ENCODE results near the gene UBE2H. TPM values are rescaled to one million over a fixed set of nuclear protein-coding genes. Genes with fewer than 3 reads are reported as not detected.
A peak's percentile ranks its signal among the peaks of the same experiment; 100 is the strongest.

The UBE2H gene
- polyA plus RNA-seq, 1 of the 3 experiments (the other 2 are of a cell fraction): 129 TPM

DNA sequence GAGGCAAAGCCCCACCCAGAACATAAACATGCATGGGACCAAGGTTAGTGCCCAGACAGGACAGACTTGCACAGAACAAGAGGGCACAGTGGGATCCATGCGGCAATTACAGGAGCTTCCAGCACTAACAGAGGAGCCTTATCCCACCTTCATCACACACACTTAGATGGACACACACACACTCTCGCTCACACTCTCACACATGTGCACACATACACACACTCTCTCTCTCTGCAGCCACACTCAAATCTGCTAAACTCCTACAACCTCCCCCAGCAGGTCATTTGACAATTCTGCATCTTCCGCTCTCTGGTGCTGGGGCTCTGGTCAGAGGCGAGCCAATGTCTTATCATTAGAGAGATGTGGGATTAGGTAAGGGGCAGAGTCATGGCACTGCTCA, 120.5 kb downstream of the UBE2H start:
- no peaks in the 10 kb centered on the region for H3K9me2 ChIP-seq
- peak; percentile 41 for DNase-seq
- no peaks in the 10 kb centered on the region for H3K27me3 ChIP-seq (ENCODE audit: insufficient read depth)
- H3K4me2 ChIP-seq: 0 out of 2 replicates have a peak overlapping the region, but pooled peaks have one; percentile 2
- H3K79me2 ChIP-seq (ENCODE audit: insufficient read depth): peaks cover 9% of the 10 kb centered on the region; the same call in 1 of the 2 replicates
- 0 out of 2 replicates have a peak overlapping the region, but pooled peaks have one; percentile 38 for H3K9ac ChIP-seq
- 95% methylated on average over 4 of the region's 4 CpGs for WGBS (ENCODE audit: low lambda C conversion rate)
- H2AFZ ChIP-seq (ENCODE audit: low read depth): no peak overlapping the region
- H3K4me3 ChIP-seq (ENCODE audit: low read depth in 2 of 2, low read length in 1 of 2): no peak overlapping the region
- POLR2A ChIA-PET: no interaction called here
- H3K4me1 ChIP-seq (ENCODE audit: control insufficient read depth in 1 of 2, insufficient read depth in 2 of 2, low read depth in 1 of 2, low read length in 1 of 2): peaks cover 41 to 48% of the 10 kb centered on the region in 2 experiments
- peak overlapping the region; percentile 88 to 90 for H3K27ac ChIP-seq (ENCODE audit: low read depth in 2 of 2, low read length in 1 of 2)
- no peaks in the 10 kb centered on the region for H3K9me3 ChIP-seq
- H4K20me1 ChIP-seq (ENCODE audit: insufficient read depth): no peaks in the 10 kb centered on the region
- CTCF ChIA-PET: interaction anchor here (0.6 kb wide), 1 partner anchor 168 kb away, joined by 3 read pairs; no protein-coding TSS in a partner anchor
- peaks cover 47 to 53% of the 10 kb centered on the region in 2 experiments for H3K36me3 ChIP-seq (replicated peaks in 1 of 2; ENCODE audit: control insufficient read depth in 1 of 2, insufficient read depth in 2 of 2, low read length in 1 of 2)
- peaks cover 49% of the 10 kb centered on the region for H3F3A ChIP-seq (replicated peaks; ENCODE audit: insufficient read depth)
- TF ChIP-seq RCOR1 (IDR thresholded peaks at IDR 0.05; ENCODE audit: low read length) (no peak), GATA2 (CRISPR knock-in tag; IDR thresholded peaks at IDR 0.05) (peak; percentile 20; the same call in 1 of the 2 replicates)

DNA sequence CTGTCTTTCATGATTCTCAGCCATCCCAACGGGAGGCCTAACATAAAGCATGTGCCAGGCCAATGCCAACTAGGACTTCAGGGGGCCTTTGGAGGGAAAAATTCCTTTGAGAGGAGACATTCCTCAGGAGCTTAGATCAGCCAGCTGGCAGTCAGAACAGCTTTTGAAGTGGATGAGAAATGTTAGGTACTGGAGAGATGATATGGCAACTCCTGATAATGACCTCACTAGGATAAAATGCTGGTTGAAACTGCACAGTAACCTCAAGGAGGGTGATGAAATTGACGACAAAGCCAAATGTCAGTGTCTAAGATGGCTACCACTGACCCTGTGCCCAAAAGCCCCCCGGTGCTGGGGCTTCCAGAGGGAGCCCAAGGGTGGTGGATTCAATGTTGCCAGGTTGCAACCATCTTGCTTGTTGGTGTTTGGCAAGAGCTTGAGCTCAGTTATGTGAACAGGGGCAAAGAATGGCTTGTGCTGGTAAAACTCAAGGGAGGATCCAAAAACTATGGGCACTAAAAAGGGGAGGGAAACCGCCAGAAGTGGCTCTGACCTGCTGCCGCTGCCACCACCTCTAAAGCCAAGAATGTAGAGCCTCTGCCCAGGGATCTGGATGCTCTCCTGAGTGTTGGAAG, 121.2 kb downstream of the UBE2H start:
- H3K4me2 ChIP-seq: peak overlapping the region; percentile 2; the same call in 1 of the 2 replicates
- H2AFZ ChIP-seq (ENCODE audit: low read depth): no peak overlapping the region
- H3F3A ChIP-seq (replicated peaks; ENCODE audit: insufficient read depth): peaks cover 55% of the 10 kb centered on the region
- H3K4me3 ChIP-seq (ENCODE audit: low read depth in 2 of 2, low read length in 1 of 2): no peak overlapping the region
- H4K20me1 ChIP-seq (ENCODE audit: insufficient read depth): no peaks in the 10 kb centered on the region
- DNase-seq: no peak
- WGBS (ENCODE audit: low lambda C conversion rate): 38% methylated on average over 4 of the region's 5 CpGs
- peak overlapping the region; percentile 38; the same call in 1 of the 2 replicates for H3K9ac ChIP-seq
- POLR2A ChIA-PET: no interaction called here
- H3K27ac ChIP-seq (ENCODE audit: low read depth in 2 of 2, low read length in 1 of 2): peak overlapping the region; percentile 88 to 90
- no peaks in the 10 kb centered on the region for H3K9me3 ChIP-seq
- H3K27me3 ChIP-seq (ENCODE audit: insufficient read depth): no peaks in the 10 kb centered on the region
- peaks cover 9% of the 10 kb centered on the region; the same call in 1 of the 2 replicates for H3K79me2 ChIP-seq (ENCODE audit: insufficient read depth)
- H3K36me3 ChIP-seq (replicated peaks in 1 of 2; ENCODE audit: control insufficient read depth in 1 of 2, insufficient read depth in 2 of 2, low read length in 1 of 2): peaks cover 43 to 48% of the 10 kb centered on the region in 2 experiments
- peaks cover 41 to 44% of the 10 kb centered on the region in 2 experiments for H3K4me1 ChIP-seq (ENCODE audit: control insufficient read depth in 1 of 2, insufficient read depth in 2 of 2, low read depth in 1 of 2, low read length in 1 of 2)
- CTCF ChIA-PET: interaction anchor here (0.6 to 9.3 kb wide), 5 partner anchors 20 to 613 kb away, joined by 3 to 187 read pairs (median 4); no protein-coding TSS in a partner anchor
- no peaks in the 10 kb centered on the region for H3K9me2 ChIP-seq
- TF ChIP-seq POLR2AphosphoS5 (IDR thresholded peaks at IDR 0.05; ENCODE audit: low read depth, low read length) (peak; percentile 89), SIN3A (IDR thresholded peaks at IDR 0.05; ENCODE audit: borderline replicate concordance, low read depth, low read length) (peak; percentile 86; the same call in 1 of the 2 replicates), MEF2A (IDR thresholded peaks at IDR 0.05; ENCODE audit: borderline replicate concordance, low read depth) (peak; percentile 87; the same call in 1 of the 2 replicates), EP300 (IDR thresholded peaks at IDR 0.05; ENCODE audit: borderline replicate concordance in 1 of 2, low read depth in 1 of 2, low read length in 1 of 2) (peak; percentile 6 to 100; a peak in 3 of 4 replicates), RFX5 (IDR thresholded peaks at IDR 0.05; ENCODE audit: low read length) (no peak), SMC3 (IDR thresholded peaks at IDR 0.05; ENCODE audit: low read depth, low read length) (no peak), CHD2 (IDR thresholded peaks at IDR 0.05; ENCODE audit: low read length, partially characterized antibody) (no peak), ELF1 (IDR thresholded peaks at IDR 0.05) (peak; percentile 33; the same call in 1 of the 2 replicates), FOXM1 (IDR thresholded peaks at IDR 0.05; ENCODE audit: low read depth) (peak; percentile 95), RXRA (IDR thresholded peaks at IDR 0.05; ENCODE audit: borderline replicate concordance, low read depth) (peak; percentile 93; the same call in 1 of the 2 replicates)
- TF ChIP-seq, protein P1, sequence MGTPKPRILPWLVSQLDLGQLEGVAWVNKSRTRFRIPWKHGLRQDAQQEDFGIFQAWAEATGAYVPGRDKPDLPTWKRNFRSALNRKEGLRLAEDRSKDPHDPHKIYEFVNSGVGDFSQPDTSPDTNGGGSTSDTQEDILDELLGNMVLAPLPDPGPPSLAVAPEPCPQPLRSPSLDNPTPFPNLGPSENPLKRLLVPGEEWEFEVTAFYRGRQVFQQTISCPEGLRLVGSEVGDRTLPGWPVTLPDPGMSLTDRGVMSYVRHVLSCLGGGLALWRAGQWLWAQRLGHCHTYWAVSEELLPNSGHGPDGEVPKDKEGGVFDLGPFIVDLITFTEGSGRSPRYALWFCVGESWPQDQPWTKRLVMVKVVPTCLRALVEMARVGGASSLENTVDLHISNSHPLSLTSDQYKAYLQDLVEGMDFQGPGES (IDR thresholded peaks at IDR 0.05; ENCODE audit: low read depth, low read length): no peak
- TF ChIP-seq, protein P2, sequence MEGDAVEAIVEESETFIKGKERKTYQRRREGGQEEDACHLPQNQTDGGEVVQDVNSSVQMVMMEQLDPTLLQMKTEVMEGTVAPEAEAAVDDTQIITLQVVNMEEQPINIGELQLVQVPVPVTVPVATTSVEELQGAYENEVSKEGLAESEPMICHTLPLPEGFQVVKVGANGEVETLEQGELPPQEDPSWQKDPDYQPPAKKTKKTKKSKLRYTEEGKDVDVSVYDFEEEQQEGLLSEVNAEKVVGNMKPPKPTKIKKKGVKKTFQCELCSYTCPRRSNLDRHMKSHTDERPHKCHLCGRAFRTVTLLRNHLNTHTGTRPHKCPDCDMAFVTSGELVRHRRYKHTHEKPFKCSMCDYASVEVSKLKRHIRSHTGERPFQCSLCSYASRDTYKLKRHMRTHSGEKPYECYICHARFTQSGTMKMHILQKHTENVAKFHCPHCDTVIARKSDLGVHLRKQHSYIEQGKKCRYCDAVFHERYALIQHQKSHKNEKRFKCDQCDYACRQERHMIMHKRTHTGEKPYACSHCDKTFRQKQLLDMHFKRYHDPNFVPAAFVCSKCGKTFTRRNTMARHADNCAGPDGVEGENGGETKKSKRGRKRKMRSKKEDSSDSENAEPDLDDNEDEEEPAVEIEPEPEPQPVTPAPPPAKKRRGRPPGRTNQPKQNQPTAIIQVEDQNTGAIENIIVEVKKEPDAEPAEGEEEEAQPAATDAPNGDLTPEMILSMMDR (IDR thresholded peaks at IDR 0.05): no peak
- TF ChIP-seq, protein P3, sequence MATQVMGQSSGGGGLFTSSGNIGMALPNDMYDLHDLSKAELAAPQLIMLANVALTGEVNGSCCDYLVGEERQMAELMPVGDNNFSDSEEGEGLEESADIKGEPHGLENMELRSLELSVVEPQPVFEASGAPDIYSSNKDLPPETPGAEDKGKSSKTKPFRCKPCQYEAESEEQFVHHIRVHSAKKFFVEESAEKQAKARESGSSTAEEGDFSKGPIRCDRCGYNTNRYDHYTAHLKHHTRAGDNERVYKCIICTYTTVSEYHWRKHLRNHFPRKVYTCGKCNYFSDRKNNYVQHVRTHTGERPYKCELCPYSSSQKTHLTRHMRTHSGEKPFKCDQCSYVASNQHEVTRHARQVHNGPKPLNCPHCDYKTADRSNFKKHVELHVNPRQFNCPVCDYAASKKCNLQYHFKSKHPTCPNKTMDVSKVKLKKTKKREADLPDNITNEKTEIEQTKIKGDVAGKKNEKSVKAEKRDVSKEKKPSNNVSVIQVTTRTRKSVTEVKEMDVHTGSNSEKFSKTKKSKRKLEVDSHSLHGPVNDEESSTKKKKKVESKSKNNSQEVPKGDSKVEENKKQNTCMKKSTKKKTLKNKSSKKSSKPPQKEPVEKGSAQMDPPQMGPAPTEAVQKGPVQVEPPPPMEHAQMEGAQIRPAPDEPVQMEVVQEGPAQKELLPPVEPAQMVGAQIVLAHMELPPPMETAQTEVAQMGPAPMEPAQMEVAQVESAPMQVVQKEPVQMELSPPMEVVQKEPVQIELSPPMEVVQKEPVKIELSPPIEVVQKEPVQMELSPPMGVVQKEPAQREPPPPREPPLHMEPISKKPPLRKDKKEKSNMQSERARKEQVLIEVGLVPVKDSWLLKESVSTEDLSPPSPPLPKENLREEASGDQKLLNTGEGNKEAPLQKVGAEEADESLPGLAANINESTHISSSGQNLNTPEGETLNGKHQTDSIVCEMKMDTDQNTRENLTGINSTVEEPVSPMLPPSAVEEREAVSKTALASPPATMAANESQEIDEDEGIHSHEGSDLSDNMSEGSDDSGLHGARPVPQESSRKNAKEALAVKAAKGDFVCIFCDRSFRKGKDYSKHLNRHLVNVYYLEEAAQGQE (IDR thresholded peaks at IDR 0.05; ENCODE audit: low read depth, low read length): peak; percentile 78; the same call in 1 of the 2 replicates
- TF ChIP-seq, protein P4, sequence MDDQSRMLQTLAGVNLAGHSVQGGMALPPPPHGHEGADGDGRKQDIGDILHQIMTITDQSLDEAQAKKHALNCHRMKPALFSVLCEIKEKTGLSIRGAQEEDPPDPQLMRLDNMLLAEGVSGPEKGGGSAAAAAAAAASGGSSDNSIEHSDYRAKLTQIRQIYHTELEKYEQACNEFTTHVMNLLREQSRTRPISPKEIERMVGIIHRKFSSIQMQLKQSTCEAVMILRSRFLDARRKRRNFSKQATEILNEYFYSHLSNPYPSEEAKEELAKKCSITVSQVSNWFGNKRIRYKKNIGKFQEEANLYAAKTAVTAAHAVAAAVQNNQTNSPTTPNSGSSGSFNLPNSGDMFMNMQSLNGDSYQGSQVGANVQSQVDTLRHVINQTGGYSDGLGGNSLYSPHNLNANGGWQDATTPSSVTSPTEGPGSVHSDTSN (IDR thresholded peaks at IDR 0.05): peak; percentile 98
- TF ChIP-seq, protein P5, sequence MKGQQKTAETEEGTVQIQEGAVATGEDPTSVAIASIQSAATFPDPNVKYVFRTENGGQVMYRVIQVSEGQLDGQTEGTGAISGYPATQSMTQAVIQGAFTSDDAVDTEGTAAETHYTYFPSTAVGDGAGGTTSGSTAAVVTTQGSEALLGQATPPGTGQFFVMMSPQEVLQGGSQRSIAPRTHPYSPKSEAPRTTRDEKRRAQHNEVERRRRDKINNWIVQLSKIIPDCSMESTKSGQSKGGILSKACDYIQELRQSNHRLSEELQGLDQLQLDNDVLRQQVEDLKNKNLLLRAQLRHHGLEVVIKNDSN (IDR thresholded peaks at IDR 0.05; ENCODE audit: borderline replicate concordance, low read depth): 0 out of 2 replicates have a peak, but pooled peaks have one; percentile 15

All from SK-N-SH (cell line).